HEK293 (cell line): ENCODE measurements around the gene GRK5.

ENCODE experiments used
- CTCF ChIA-PET: fragments of 350-600 bp; formaldehyde crosslinking; extraction: SDS; loops from one replicate; lab custom pipeline; 2021; ENCODE audit warnings: antibody characterized with exemption; lab: Yijun Ruan, JAX
- POLR2A ChIA-PET: fragments of 300-600 bp; formaldehyde crosslinking; extraction: SDS; loops from one replicate; lab custom pipeline; 2020; ENCODE audit warnings: antibody characterized with exemption, inconsistent platforms; lab: Yijun Ruan, JAX
- H3K27ac ChIP-seq: fragments of 200-500 bp; sonication (Bioruptor generic); 2 replicates; pipeline ENCODE4 v1.5.1; 2014; ENCODE audit warnings: low read depth, low read length, control low read depth, inconsistent platforms; ENCODE audit errors: extremely low read depth
- H3K36me3 ChIP-seq, 2 experiments: fragments of 200-500 bp in 1 of 2; sonication (Bioruptor generic) in 1 of 2; 1 replicate in 1 of 2; 2 replicates in 1 of 2; pipeline ENCODE4 v1.5.1; 2014 to 2017; ENCODE audit warnings: inconsistent platforms in 2 of 2, low read length in 2 of 2; ENCODE audit not compliant: control insufficient read depth in 2 of 2, insufficient read depth in 1 of 2
- H3K4me1 ChIP-seq: fragments of 200-500 bp; sonication (Bioruptor generic); 2 replicates; pipeline ENCODE4 v1.5.1; 2014; ENCODE audit warnings: mild to moderate bottlenecking, low read length, inconsistent platforms; ENCODE audit not compliant: control insufficient read depth, insufficient read depth
- H3K4me3 ChIP-seq: 2 replicates; pipeline ENCODE4 v1.5.1; 2011; ENCODE audit warnings: low read depth, mild to moderate bottlenecking, control low read depth, low read length, moderate library complexity
- H3K9me3 ChIP-seq: fragments of 200-500 bp; sonication (Bioruptor generic); 2 replicates; pipeline ENCODE4 v1.5.1; 2014; ENCODE audit warnings: low read depth, low read length, inconsistent platforms; ENCODE audit not compliant: control insufficient read depth, insufficient read depth
- MEIS1 ChIP-seq: sonication (generic); formaldehyde crosslinking; IDR thresholded peaks from 2 replicates; pipeline ENCODE4 v1.8.1; 2022; ENCODE audit warnings: missing genetic modification reagents, mild to moderate bottlenecking, borderline replicate concordance
- PRDM1 ChIP-seq: fragments of 450-650 bp; formaldehyde crosslinking; IDR thresholded peaks from 2 replicates; pipeline ENCODE4; 2016; ENCODE audit warnings: missing biosample characterization, missing genetic modification characterization
- ZBTB7A ChIP-seq: fragments of 450-650 bp; formaldehyde crosslinking; IDR thresholded peaks from 2 replicates; pipeline ENCODE4 v1.5.1; 2016; ENCODE audit warnings: low read depth, missing biosample characterization, missing genetic modification characterization
- ZNF174 ChIP-seq: fragments of 450-650 bp; formaldehyde crosslinking; IDR thresholded peaks from 2 replicates; pipeline ENCODE4 v1.5.0; 2017; ENCODE audit warnings: missing biosample characterization, mild to moderate bottlenecking, missing genetic modification characterization
- ZNF292 ChIP-seq: fragments of 450-650 bp; formaldehyde crosslinking; IDR thresholded peaks from 2 replicates; pipeline ENCODE4 v1.5.1; 2016; ENCODE audit warnings: low read depth, missing biosample characterization, missing genetic modification characterization, borderline replicate concordance
- ZNF341 ChIP-seq: fragments of 450-650 bp; formaldehyde crosslinking; IDR thresholded peaks from 2 replicates; pipeline ENCODE4; 2016; ENCODE audit warnings: low read depth, missing biosample characterization, missing genetic modification characterization
- ZNF366 ChIP-seq: fragments of 450-650 bp; formaldehyde crosslinking; conservative IDR thresholded peaks from 2 replicates; pipeline ENCODE4 v1.5.1; 2016; ENCODE audit warnings: missing biosample characterization, missing genetic modification characterization
- ZNF48 ChIP-seq: fragments of 450-650 bp; formaldehyde crosslinking; IDR thresholded peaks from 2 replicates; pipeline ENCODE4 v1.5.1; 2016; ENCODE audit warnings: missing biosample characterization, missing genetic modification characterization
- ZNF664 ChIP-seq: fragments of 450-650 bp; formaldehyde crosslinking; IDR thresholded peaks from 2 replicates; pipeline ENCODE4 v1.5.1; 2016; ENCODE audit warnings: missing biosample characterization, missing genetic modification characterization
- ZNF830 ChIP-seq: fragments of 450-650 bp; IDR thresholded peaks from 2 replicates; pipeline ENCODE4 v1.5.0; 2018; ENCODE audit warnings: missing biosample characterization, missing genetic modification characterization, low read depth, mild to moderate bottlenecking, moderate library complexity
- TF ChIP-seq, protein P1 (sequence below): fragments of 450-650 bp; IDR thresholded peaks from 2 replicates; pipeline ENCODE4 v1.5.1; 2018; ENCODE audit warnings: missing biosample characterization, missing genetic modification characterization
- TF ChIP-seq, protein P2 (sequence below): fragments of 450-650 bp; formaldehyde crosslinking; IDR thresholded peaks from 2 replicates; pipeline ENCODE4 v1.5.1; 2016; ENCODE audit warnings: missing biosample characterization, missing genetic modification characterization, borderline replicate concordance
- TF ChIP-seq, protein P3 (sequence below): fragments of 450-650 bp; formaldehyde crosslinking; IDR thresholded peaks from 2 replicates; pipeline ENCODE4 v1.5.1; 2016; ENCODE audit warnings: missing biosample characterization, missing genetic modification characterization
- TF ChIP-seq, protein P4 (sequence below): fragments of 450-650 bp; formaldehyde crosslinking; IDR thresholded peaks from 2 replicates; pipeline ENCODE4 v1.5.1; 2016; ENCODE audit warnings: missing biosample characterization, missing genetic modification characterization

Gene GRK5

DNA sequence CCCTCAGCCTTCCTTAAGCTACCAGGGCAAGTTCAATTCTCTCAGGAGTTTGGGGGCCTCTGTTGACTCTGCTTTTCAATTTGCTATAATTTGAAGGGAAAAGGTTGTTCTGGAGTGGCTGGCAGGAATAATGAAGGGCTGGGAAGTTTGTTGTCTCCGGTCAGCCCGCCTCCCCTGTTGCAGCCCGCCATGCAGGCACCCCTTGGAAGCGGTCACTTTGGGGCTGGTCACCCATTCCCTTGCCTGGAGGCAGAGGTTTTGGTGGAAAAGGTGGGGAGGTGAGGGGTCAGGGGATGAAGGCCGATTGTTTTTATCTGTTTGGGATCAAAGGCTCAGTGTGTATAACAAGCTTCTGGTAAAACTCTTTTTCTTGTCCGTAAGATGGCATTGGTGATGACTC lies 79.1 kb downstream of the GRK5 start (continued):
- TF ChIP-seq ZBTB7A (tag by site-specific recombination) (no peak), ZNF664 (tag by site-specific recombination) (no peak), PRDM1 (tag by site-specific recombination) (no peak), ZNF292 (no peak), MEIS1 (CRISPR knock-in tag) (no peak)
- TF ChIP-seq, protein P1, sequence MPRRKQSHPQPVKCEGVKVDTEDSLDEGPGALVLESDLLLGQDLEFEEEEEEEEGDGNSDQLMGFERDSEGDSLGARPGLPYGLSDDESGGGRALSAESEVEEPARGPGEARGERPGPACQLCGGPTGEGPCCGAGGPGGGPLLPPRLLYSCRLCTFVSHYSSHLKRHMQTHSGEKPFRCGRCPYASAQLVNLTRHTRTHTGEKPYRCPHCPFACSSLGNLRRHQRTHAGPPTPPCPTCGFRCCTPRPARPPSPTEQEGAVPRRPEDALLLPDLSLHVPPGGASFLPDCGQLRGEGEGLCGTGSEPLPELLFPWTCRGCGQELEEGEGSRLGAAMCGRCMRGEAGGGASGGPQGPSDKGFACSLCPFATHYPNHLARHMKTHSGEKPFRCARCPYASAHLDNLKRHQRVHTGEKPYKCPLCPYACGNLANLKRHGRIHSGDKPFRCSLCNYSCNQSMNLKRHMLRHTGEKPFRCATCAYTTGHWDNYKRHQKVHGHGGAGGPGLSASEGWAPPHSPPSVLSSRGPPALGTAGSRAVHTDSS (tag by site-specific recombination): no peak
- TF ChIP-seq, all 188 proteins: peak for 0

DNA sequence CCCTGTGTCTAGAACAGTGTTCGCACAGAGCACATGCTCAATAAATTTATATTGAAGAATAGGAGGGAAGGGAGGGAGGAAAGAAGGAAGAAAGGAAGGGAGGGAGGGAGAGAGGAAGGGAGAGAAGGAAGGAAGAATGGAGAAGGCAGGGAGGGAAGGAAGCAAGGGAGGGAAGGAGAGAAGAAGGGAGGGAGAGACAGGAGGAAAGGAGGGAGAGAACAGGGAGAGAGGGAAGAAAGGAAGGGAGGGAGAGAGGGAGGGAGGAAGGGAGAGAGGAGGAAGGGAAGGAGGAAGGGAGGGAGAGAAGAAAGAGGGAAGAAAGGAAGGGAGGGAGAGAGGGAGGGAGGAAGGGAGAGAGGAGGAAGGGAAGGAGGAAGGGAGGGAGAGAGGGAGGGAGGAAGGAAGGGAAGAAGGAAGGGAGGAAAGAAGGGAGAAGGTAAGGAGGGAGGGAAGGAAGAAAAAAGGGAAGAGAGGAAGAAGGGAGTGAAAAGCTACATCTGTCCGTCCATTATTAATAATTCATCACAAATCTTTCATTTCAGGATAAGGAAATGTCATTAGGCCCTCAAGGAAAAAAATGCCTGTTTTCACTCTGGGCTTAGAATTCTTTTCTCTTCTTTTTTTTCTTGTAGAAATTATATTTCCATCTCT lies 79.7 kb downstream of the GRK5 start:
- peaks cover 3% of the 10 kb centered on the region; the same call in 1 of the 2 replicates for H3K4me1 ChIP-seq
- H3K27ac ChIP-seq: no peak overlapping the region
- ChIA-PET POLR2A (no interaction called here), CTCF (interaction anchor here (0.6 to 1.2 kb wide), 2 partner anchors 158 to 468 kb away, joined by 3 read pairs; no protein-coding TSS in a partner anchor)
- H3K9me3 ChIP-seq: no peaks in the 10 kb centered on the region
- no peaks in the 10 kb centered on the region for H3K36me3 ChIP-seq
- no peak overlapping the region for H3K4me3 ChIP-seq
- TF ChIP-seq PRDM1 (tag by site-specific recombination): peak; percentile 55; the same call in 1 of the 2 replicates
- no peak for TF ChIP-seq ZNF174 (tag by site-specific recombination)
- TF ChIP-seq ZNF366: peak; percentile 93

DNA sequence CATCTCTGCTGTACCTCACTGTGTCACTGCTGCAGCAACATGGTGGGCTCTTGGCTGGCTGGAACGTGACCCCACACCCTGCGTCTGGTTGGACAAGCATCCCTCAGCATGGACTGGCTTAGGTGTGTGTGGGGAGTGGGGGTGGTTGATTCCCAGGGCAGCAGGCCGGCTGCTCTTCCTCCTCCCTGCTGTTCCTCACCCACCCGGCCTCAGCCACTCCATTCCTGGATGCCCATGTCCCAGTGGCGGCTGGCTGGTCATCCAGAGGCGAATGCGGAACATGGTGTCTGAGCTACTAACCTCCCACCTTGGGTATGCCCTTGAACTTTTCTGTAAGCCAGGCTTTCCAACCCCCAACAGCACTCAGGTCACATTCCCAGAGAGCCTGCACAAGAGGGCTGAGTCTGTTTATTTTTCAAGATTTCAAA lies 81.2 kb downstream of the GRK5 start:
- ChIA-PET CTCF (interaction anchor here (0.6 kb wide), 1 partner anchor 175 kb away, joined by 3 read pairs; no protein-coding TSS in a partner anchor), POLR2A (no interaction called here)
- no peak overlapping the region for H3K27ac ChIP-seq
- H3K9me3 ChIP-seq: no peaks in the 10 kb centered on the region
- H3K4me3 ChIP-seq: no peak overlapping the region
- H3K36me3 ChIP-seq: no peaks in the 10 kb centered on the region
- peaks cover 3% of the 10 kb centered on the region; the same call in 1 of the 2 replicates for H3K4me1 ChIP-seq
- TF ChIP-seq, protein P2, sequence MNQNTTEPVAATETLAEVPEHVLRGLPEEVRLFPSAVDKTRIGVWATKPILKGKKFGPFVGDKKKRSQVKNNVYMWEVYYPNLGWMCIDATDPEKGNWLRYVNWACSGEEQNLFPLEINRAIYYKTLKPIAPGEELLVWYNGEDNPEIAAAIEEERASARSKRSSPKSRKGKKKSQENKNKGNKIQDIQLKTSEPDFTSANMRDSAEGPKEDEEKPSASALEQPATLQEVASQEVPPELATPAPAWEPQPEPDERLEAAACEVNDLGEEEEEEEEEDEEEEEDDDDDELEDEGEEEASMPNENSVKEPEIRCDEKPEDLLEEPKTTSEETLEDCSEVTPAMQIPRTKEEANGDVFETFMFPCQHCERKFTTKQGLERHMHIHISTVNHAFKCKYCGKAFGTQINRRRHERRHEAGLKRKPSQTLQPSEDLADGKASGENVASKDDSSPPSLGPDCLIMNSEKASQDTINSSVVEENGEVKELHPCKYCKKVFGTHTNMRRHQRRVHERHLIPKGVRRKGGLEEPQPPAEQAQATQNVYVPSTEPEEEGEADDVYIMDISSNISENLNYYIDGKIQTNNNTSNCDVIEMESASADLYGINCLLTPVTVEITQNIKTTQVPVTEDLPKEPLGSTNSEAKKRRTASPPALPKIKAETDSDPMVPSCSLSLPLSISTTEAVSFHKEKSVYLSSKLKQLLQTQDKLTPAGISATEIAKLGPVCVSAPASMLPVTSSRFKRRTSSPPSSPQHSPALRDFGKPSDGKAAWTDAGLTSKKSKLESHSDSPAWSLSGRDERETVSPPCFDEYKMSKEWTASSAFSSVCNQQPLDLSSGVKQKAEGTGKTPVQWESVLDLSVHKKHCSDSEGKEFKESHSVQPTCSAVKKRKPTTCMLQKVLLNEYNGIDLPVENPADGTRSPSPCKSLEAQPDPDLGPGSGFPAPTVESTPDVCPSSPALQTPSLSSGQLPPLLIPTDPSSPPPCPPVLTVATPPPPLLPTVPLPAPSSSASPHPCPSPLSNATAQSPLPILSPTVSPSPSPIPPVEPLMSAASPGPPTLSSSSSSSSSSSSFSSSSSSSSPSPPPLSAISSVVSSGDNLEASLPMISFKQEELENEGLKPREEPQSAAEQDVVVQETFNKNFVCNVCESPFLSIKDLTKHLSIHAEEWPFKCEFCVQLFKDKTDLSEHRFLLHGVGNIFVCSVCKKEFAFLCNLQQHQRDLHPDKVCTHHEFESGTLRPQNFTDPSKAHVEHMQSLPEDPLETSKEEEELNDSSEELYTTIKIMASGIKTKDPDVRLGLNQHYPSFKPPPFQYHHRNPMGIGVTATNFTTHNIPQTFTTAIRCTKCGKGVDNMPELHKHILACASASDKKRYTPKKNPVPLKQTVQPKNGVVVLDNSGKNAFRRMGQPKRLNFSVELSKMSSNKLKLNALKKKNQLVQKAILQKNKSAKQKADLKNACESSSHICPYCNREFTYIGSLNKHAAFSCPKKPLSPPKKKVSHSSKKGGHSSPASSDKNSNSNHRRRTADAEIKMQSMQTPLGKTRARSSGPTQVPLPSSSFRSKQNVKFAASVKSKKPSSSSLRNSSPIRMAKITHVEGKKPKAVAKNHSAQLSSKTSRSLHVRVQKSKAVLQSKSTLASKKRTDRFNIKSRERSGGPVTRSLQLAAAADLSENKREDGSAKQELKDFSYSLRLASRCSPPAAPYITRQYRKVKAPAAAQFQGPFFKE (tag by site-specific recombination): no peak
- TF ChIP-seq, protein P3, sequence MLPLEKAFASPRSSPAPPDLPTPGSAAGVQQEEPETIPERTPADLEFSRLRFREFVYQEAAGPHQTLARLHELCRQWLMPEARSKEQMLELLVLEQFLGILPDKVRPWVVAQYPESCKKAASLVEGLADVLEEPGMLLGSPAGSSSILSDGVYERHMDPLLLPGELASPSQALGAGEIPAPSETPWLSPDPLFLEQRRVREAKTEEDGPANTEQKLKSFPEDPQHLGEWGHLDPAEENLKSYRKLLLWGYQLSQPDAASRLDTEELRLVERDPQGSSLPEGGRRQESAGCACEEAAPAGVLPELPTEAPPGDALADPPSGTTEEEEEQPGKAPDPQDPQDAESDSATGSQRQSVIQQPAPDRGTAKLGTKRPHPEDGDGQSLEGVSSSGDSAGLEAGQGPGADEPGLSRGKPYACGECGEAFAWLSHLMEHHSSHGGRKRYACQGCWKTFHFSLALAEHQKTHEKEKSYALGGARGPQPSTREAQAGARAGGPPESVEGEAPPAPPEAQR (tag by site-specific recombination): no peak
- 0 out of 2 replicates have a peak, but pooled peaks have one; percentile 10 for TF ChIP-seq ZNF341
- TF ChIP-seq ZNF830: no peak
- TF ChIP-seq, protein P4, sequence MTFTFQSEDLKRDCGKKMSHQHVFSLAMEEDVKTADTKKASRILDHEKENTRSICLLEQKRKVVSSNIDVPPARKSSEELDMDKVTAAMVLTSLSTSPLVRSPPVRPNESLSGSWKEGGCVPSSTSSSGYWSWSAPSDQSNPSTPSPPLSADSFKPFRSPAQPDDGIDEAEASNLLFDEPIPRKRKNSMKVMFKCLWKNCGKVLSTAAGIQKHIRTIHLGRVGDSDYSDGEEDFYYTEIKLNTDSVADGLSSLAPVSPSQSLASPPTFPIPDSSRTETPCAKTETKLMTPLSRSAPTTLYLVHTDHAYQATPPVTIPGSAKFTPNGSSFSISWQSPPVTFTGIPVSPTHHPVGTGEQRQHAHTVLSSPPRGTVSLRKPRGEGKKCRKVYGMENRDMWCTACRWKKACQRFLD (tag by site-specific recombination): no peak
- no peak for TF ChIP-seq ZNF48
